PC-9 (cell line): ENCODE results near the gene PRKCA. TPM values are rescaled to one million over a fixed set of nuclear protein-coding genes. Genes with fewer than 3 reads are reported as not detected.
A peak's percentile ranks its signal among the peaks of the same experiment; 100 is the strongest.

Experiments used
- BruUV-seq: library from RNA; stranded (reverse); fragments of 400-500 nt; replicated peaks from 2 replicates; lab custom pipeline; 2021; lab: Mats Ljungman, UMichigan
- CTCF ChIA-PET: fragments of 300-600 bp; sonication (Branson Sonifier 250); formaldehyde crosslinking; loops from one replicate; lab custom pipeline; 2022; ENCODE audit warnings: antibody characterized with exemption; lab: Charles Lee
- POLR2A ChIA-PET: fragments of 300-600 bp; sonication (Branson Sonifier 250); formaldehyde crosslinking; loops from one replicate; lab custom pipeline; 2022; ENCODE audit warnings: antibody characterized with exemption; ENCODE audit not compliant: unreplicated experiment; lab: Charles Lee
- DNase-seq, 2 experiments: peaks; one replicate each; pipeline versions ENCODE4 v3.0.0 to v3.0.0-alpha.2; 2015 to 2022; ENCODE audit warnings: mixed read lengths in 1 of 2
- H2AFZ ChIP-seq: fragments of 200-600 bp; sonication (generic); 2 replicates; pipeline ENCODE4 v1.8.1; 2017; ENCODE audit warnings: antibody characterized with exemption
- H3F3A ChIP-seq: fragments of 200-600 bp; sonication (generic); 2 replicates; pipeline ENCODE4 v1.8.1; 2017; ENCODE audit warnings: antibody characterized with exemption, mild to moderate bottlenecking, low read depth; ENCODE audit not compliant: insufficient read depth
- H3K27ac ChIP-seq: fragments of 200-600 bp; sonication (generic); 2 replicates; pipeline ENCODE4 v1.6.1; 2016; ENCODE audit warnings: mixed run types
- H3K27me3 ChIP-seq: fragments of 200-600 bp; sonication (generic); 2 replicates; pipeline ENCODE4 v1.6.1; 2016; ENCODE audit warnings: low read depth, mixed run types; ENCODE audit not compliant: insufficient read depth
- H3K36me3 ChIP-seq: fragments of 200-600 bp; sonication (generic); 2 replicates; pipeline ENCODE4 v1.6.1; 2016; ENCODE audit warnings: low read depth, mixed run types
- H3K4me1 ChIP-seq: fragments of 200-600 bp; sonication (generic); replicated peaks from 2 replicates; pipeline ENCODE4 v1.6.1; 2016; ENCODE audit warnings: mixed run types; ENCODE audit not compliant: insufficient read depth
- H3K4me2 ChIP-seq: fragments of 200-600 bp; sonication (generic); 2 replicates; pipeline ENCODE4 v1.6.1; 2017; ENCODE audit warnings: mixed run types
- H3K4me3 ChIP-seq: fragments of 200-600 bp; sonication (generic); 2 replicates; pipeline ENCODE4 v1.6.1; 2016; ENCODE audit warnings: mixed run types
- H3K79me2 ChIP-seq: fragments of 200-600 bp; sonication (generic); 2 replicates; pipeline ENCODE4 v1.6.1; 2017; ENCODE audit warnings: low read depth, mixed run types
- H3K9me2 ChIP-seq: fragments of 200-600 bp; sonication (generic); 2 replicates; pipeline ENCODE4 v1.8.1; 2017; ENCODE audit warnings: mild to moderate bottlenecking; ENCODE audit not compliant: insufficient read depth
- H3K9me3 ChIP-seq: fragments of 200-600 bp; sonication (generic); 2 replicates; pipeline ENCODE4 v1.8.1; 2016; ENCODE audit warnings: low read depth; ENCODE audit not compliant: insufficient read depth
- H4K20me1 ChIP-seq: fragments of 200-600 bp; sonication (generic); 2 replicates; pipeline ENCODE4 v1.8.1; 2017; ENCODE audit not compliant: insufficient read depth
- CTCF ChIP-seq: fragments of 200-600 bp; sonication (generic); conservative IDR thresholded peaks from 2 replicates; pipeline ENCODE4 v1.6.1; 2017; ENCODE audit warnings: mixed run types, antibody characterized with exemption, mild to moderate bottlenecking, moderate library complexity
- EZH2 ChIP-seq: fragments of 200-600 bp; sonication (generic); IDR thresholded peaks from 2 replicates; pipeline ENCODE4 v1.8.0; 2017; ENCODE audit warnings: antibody characterized with exemption, low read depth
- intact Hi-C: fragments of 100-400 bp; cut with micrococcal nuclease; formaldehyde crosslinking; loops from one replicate; pipeline ENCODE4 v1.10.0; 2022; ENCODE audit not compliant: unreplicated experiment
- total RNA-seq: library from RNA; stranded (reverse); gene quantifications from 2 replicates; pipeline ENCODE4 v1.2.3, GENCODE V29; 2021

The PRKCA gene
- total RNA-seq, 1 experiment from 2014 or later = 23.1 TPM

GRCh38 chr17:66507982-66508760, 205.8 kb downstream of the PRKCA start:
- ChIA-PET POLR2A (interaction anchor here (0.6 kb wide), 1 partner anchor 72 kb away, joined by 3 read pairs; no protein-coding TSS in a partner anchor), CTCF (no interaction called here)
- intact Hi-C loops = loop anchor here (2.0 kb wide), 1 partner anchor 39 kb away; no protein-coding TSS in a partner anchor
- BruUV-seq = no TSS peak
- H4K20me1 ChIP-seq = no peaks in the 10 kb centered on the region
- no peak overlapping the region for H3K4me3 ChIP-seq
- DNase-seq = no peak
- H3K27ac ChIP-seq = peak overlapping the region; percentile 61
- H3K36me3 ChIP-seq = no peaks in the 10 kb centered on the region
- peaks cover 27% of the 10 kb centered on the region for H3F3A ChIP-seq
- no peak for TF ChIP-seq CTCF
- no peak for TF ChIP-seq EZH2
- peaks cover 36% of the 10 kb centered on the region for H3K4me1 ChIP-seq
- H3K9me2 ChIP-seq = no peaks in the 10 kb centered on the region
- no peaks in the 10 kb centered on the region for H3K9me3 ChIP-seq
- H2AFZ ChIP-seq = no peak overlapping the region
- peak overlapping the region; percentile 37 for H3K4me2 ChIP-seq
- H3K79me2 ChIP-seq = peaks cover 42% of the 10 kb centered on the region; the same call in 1 of the 2 replicates
- no peaks in the 10 kb centered on the region for H3K27me3 ChIP-seq

- ChIA-PET CTCF (interaction anchor here (0.6 kb wide), 1 partner anchor 27 kb away, joined by 3 read pairs; no protein-coding TSS in a partner anchor), POLR2A (interaction anchor here (0.7 kb wide), 1 partner anchor 205 kb away, joined by 5 read pairs; no protein-coding TSS in a partner anchor)
- TF ChIP-seq EZH2 (no peak), CTCF (no peak)
Observed at GRCh38 chr17:66508896-66509844, 206.8 kb downstream of the PRKCA start.

GRCh38 chr17:66509926-66510325, 207.5 kb downstream of the PRKCA start:
- no TSS peak for BruUV-seq

More at GRCh38 chr17:66508896-66509844, 206.8 kb downstream of the PRKCA start:
- no peaks in the 10 kb centered on the region for H3K9me2 ChIP-seq
- no peak overlapping the region for H3K4me3 ChIP-seq
- H3F3A ChIP-seq = peaks cover 27% of the 10 kb centered on the region
- H3K27me3 ChIP-seq = no peaks in the 10 kb centered on the region
- intact Hi-C loops = no loop called here
- peaks cover 38% of the 10 kb centered on the region; the same call in 1 of the 2 replicates for H3K79me2 ChIP-seq
- no peaks in the 10 kb centered on the region for H3K36me3 ChIP-seq
- 0 out of 2 replicates have a peak overlapping the region, but pooled peaks have one; percentile 40 for H2AFZ ChIP-seq
- no peaks in the 10 kb centered on the region for H4K20me1 ChIP-seq
- peak; percentile 34 to 69 for DNase-seq
- H3K4me1 ChIP-seq = peaks cover 36% of the 10 kb centered on the region
- BruUV-seq = TSS peak; percentile 25
- H3K9me3 ChIP-seq = no peaks in the 10 kb centered on the region
- H3K4me2 ChIP-seq = peak overlapping the region; percentile 29
- H3K27ac ChIP-seq = peak overlapping the region; percentile 61

More at GRCh38 chr17:66509926-66510325, 207.5 kb downstream of the PRKCA start:
- Histone ChIP-seq H3K4me1 (peaks cover 36% of the 10 kb centered on the region), H3F3A (peaks cover 27% of the 10 kb centered on the region), H3K79me2 (peaks cover 36% of the 10 kb centered on the region; the same call in 1 of the 2 replicates), H2AFZ (0 out of 2 replicates have a peak overlapping the region, but pooled peaks have one; percentile 40), H3K4me3 (no peak overlapping the region), H3K27ac (peak overlapping the region; percentile 61), H3K9me2 (no peaks in the 10 kb centered on the region), H3K4me2 (peak overlapping the region; percentile 29), H3K36me3 (no peaks in the 10 kb centered on the region), H4K20me1 (no peaks in the 10 kb centered on the region), H3K9me3 (no peaks in the 10 kb centered on the region), H3K27me3 (no peaks in the 10 kb centered on the region)
- TF ChIP-seq CTCF (no peak), EZH2 (no peak)
- intact Hi-C loops = no loop called here
- ChIA-PET CTCF (no interaction called here), POLR2A (no interaction called here)
- no peak for DNase-seq
